ENCODE results near the gene PAK5. TPM values are rescaled to one million over a fixed set of nuclear protein-coding genes. Genes with fewer than 3 reads are reported as not detected.

PAK5 gene
- total RNA-seq, 2 experiments from 2014 or later, result not detected

- intact Hi-C loops (cut with micrococcal nuclease), result no loop called here
- CTCF ChIA-PET, result no interaction called here
- H3K27ac Mint-ChIP-seq, result no peak overlapping the region
- no peaks in the 10 kb centered on the region for H3K36me3 Mint-ChIP-seq (ENCODE audit: low read depth)
- H3K9me3 Mint-ChIP-seq, result no peaks in the 10 kb centered on the region
- peaks cover 51% of the 10 kb centered on the region for H3K27me3 Mint-ChIP-seq (ENCODE audit: low read depth)
- no peak overlapping the region for H3K4me3 Mint-ChIP-seq
- no peaks in the 10 kb centered on the region for H3K4me1 Mint-ChIP-seq (ENCODE audit: low read depth)
- DNase-seq, result no peak
Measured at GRCh38 chr20:9507544-9508239, 331.2 kb downstream of the PAK5 start.

- no peaks in the 10 kb centered on the region for H3K9me3 Mint-ChIP-seq
- intact Hi-C loops (cut with micrococcal nuclease), result no loop called here
- CTCF ChIA-PET, result no interaction called here
Measured at GRCh38 chr20:9506964-9507369, 331.9 kb downstream of the PAK5 start.

GRCh38 chr20:9506280-9506821 lies 332.5 kb downstream of the PAK5 start:
- Mint-ChIP-seq H3K27ac (no peak overlapping the region), H3K4me3 (no peak overlapping the region), H3K36me3 (ENCODE audit: low read depth) (no peaks in the 10 kb centered on the region), H3K27me3 (ENCODE audit: low read depth) (peaks cover 44% of the 10 kb centered on the region), H3K4me1 (ENCODE audit: low read depth) (no peaks in the 10 kb centered on the region), H3K9me3 (no peaks in the 10 kb centered on the region)
- intact Hi-C loops (cut with micrococcal nuclease), result no loop called here
- no peak for DNase-seq
- CTCF ChIA-PET, result no interaction called here

More at GRCh38 chr20:9506964-9507369, 331.9 kb downstream of the PAK5 start:
- DNase-seq, result no peak
- Mint-ChIP-seq H3K4me3 (no peak overlapping the region), H3K4me1 (ENCODE audit: low read depth) (no peaks in the 10 kb centered on the region), H3K36me3 (ENCODE audit: low read depth) (no peaks in the 10 kb centered on the region), H3K27ac (no peak overlapping the region), H3K27me3 (ENCODE audit: low read depth) (peaks cover 48% of the 10 kb centered on the region)

GRCh38 chr20:9503526-9504245 lies 335.2 kb downstream of the PAK5 start:
- CTCF ChIA-PET, result no interaction called here
- Mint-ChIP-seq H3K36me3 (ENCODE audit: low read depth) (no peaks in the 10 kb centered on the region), H3K27me3 (ENCODE audit: low read depth) (peaks cover 26% of the 10 kb centered on the region), H3K9me3 (no peaks in the 10 kb centered on the region), H3K4me1 (ENCODE audit: low read depth) (no peaks in the 10 kb centered on the region), H3K27ac (no peak overlapping the region), H3K4me3 (no peak overlapping the region)
- intact Hi-C loops (cut with micrococcal nuclease), result no loop called here
- no peak for DNase-seq

GRCh38 chr20:9501473-9501872 lies 337.4 kb downstream of the PAK5 start:
- no peak for DNase-seq
- CTCF ChIA-PET, result no interaction called here
- H3K27ac Mint-ChIP-seq, result no peak overlapping the region
- no peaks in the 10 kb centered on the region for H3K9me3 Mint-ChIP-seq
- intact Hi-C loops (cut with micrococcal nuclease), result no loop called here
- no peaks in the 10 kb centered on the region for H3K36me3 Mint-ChIP-seq (ENCODE audit: low read depth)
- no peaks in the 10 kb centered on the region for H3K4me1 Mint-ChIP-seq (ENCODE audit: low read depth)
- peaks cover 13% of the 10 kb centered on the region for H3K27me3 Mint-ChIP-seq (ENCODE audit: low read depth)
- H3K4me3 Mint-ChIP-seq, result no peak overlapping the region

- CTCF ChIA-PET, result no interaction called here
- intact Hi-C loops (cut with micrococcal nuclease), result no loop called here
- Mint-ChIP-seq H3K36me3 (ENCODE audit: low read depth) (no peaks in the 10 kb centered on the region), H3K9me3 (no peaks in the 10 kb centered on the region), H3K27ac (no peak overlapping the region), H3K4me1 (ENCODE audit: low read depth) (no peaks in the 10 kb centered on the region), H3K27me3 (ENCODE audit: low read depth) (peaks cover 6% of the 10 kb centered on the region), H3K4me3 (no peak overlapping the region)
- no peak for DNase-seq
Measured at GRCh38 chr20:9500121-9500520, 338.8 kb downstream of the PAK5 start.

DNA sequence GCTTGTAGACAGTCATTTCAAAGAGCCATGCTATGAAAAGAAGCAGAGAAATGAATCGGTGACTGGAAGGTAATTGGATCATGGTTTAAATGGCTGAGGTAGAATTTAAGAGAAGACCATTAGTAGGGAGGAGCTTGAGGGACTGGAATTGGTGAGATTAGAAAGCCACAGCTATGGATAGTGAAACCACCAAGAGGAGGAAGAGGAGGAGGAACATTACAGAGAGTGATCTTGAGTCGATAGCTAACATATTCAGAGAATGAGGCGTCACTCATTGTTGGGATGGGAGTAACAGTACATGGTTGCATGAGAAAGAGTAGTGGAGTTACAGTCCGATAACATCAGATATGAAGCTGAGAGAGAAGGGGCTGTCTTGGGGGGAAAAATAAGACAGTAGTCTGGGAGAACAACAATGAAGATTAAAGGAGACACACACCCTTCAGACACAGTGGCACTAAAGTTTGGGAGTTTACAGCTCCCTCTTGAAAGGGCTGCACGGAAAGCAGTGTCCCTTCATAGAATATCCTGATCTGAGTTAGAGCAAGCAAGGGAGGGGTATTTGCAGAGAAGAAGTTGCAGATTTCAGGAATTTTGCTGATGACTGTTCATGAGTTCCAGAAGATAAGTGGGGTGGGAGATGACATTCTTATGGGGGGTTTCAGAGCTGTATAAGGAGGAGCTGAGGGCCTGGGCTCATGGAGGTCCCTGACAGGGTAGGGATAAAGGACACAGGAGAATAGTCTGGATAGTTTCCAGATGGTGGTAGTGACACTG lies 339.6 kb downstream of the PAK5 start:
- intact Hi-C loops (cut with micrococcal nuclease), result no loop called here
- Mint-ChIP-seq H3K27me3 (ENCODE audit: low read depth) (peaks cover 6% of the 10 kb centered on the region), H3K4me1 (ENCODE audit: low read depth) (no peaks in the 10 kb centered on the region), H3K27ac (no peak overlapping the region), H3K36me3 (ENCODE audit: low read depth) (no peaks in the 10 kb centered on the region), H3K9me3 (no peaks in the 10 kb centered on the region), H3K4me3 (no peak overlapping the region)
- CTCF ChIA-PET, result interaction anchor here (0.7 kb wide), 1 partner anchor 91 kb away, joined by 3 read pairs; no protein-coding TSS in a partner anchor
- DNase-seq, result no peak

- intact Hi-C loops (cut with micrococcal nuclease), result no loop called here
Measured at GRCh38 chr20:9498322-9498721, 340.6 kb downstream of the PAK5 start.

GRCh38 chr20:9496155-9496554 lies 342.7 kb downstream of the PAK5 start:
- intact Hi-C loops (cut with micrococcal nuclease), result no loop called here
- H3K4me3 Mint-ChIP-seq, result no peak overlapping the region
- H3K27me3 Mint-ChIP-seq (ENCODE audit: low read depth), result no peaks in the 10 kb centered on the region
- H3K36me3 Mint-ChIP-seq (ENCODE audit: low read depth), result no peaks in the 10 kb centered on the region
- CTCF ChIA-PET, result no interaction called here
- no peaks in the 10 kb centered on the region for H3K9me3 Mint-ChIP-seq
- H3K27ac Mint-ChIP-seq, result no peak overlapping the region
- DNase-seq, result no peak
- H3K4me1 Mint-ChIP-seq (ENCODE audit: low read depth), result no peaks in the 10 kb centered on the region

More at GRCh38 chr20:9498322-9498721, 340.6 kb downstream of the PAK5 start:
- Mint-ChIP-seq H3K4me1 (ENCODE audit: low read depth) (no peaks in the 10 kb centered on the region), H3K4me3 (no peak overlapping the region), H3K27me3 (ENCODE audit: low read depth) (no peaks in the 10 kb centered on the region), H3K36me3 (ENCODE audit: low read depth) (no peaks in the 10 kb centered on the region), H3K9me3 (no peaks in the 10 kb centered on the region), H3K27ac (no peak overlapping the region)
- DNase-seq, result no peak
- CTCF ChIA-PET, result no interaction called here

DNA sequence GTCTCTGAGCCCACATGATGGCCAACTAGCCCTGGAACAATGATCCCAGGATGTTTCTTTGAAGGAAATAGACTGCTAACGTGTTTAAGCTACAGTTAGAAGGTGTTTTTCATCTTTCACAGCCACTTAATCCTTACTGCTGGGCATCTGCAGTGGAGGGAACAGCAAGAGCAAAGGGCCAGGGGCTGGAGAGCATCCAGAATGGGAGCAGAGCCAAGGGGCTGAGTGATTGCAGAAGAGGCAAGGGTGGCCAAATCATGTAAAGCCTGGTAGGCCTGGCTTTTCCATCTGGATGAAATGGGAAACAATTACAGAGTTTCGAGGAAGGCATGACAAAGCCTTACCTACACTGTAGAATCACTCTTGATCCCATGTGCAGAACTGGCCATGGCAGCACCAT lies 343.2 kb downstream of the PAK5 start:
- Mint-ChIP-seq H3K9me3 (no peaks in the 10 kb centered on the region), H3K36me3 (ENCODE audit: low read depth) (no peaks in the 10 kb centered on the region), H3K4me1 (ENCODE audit: low read depth) (no peaks in the 10 kb centered on the region), H3K27me3 (ENCODE audit: low read depth) (no peaks in the 10 kb centered on the region), H3K4me3 (no peak overlapping the region), H3K27ac (no peak overlapping the region)
- intact Hi-C loops (cut with micrococcal nuclease), result no loop called here
- CTCF ChIA-PET, result no interaction called here
- no peak for DNase-seq

GRCh38 chr20:9493803-9494202 lies 345.1 kb downstream of the PAK5 start:
- intact Hi-C loops (cut with micrococcal nuclease), result no loop called here
- no peaks in the 10 kb centered on the region for H3K36me3 Mint-ChIP-seq (ENCODE audit: low read depth)

GRCh38 chr20:9492067-9492466 lies 346.8 kb downstream of the PAK5 start:
- H3K27ac Mint-ChIP-seq, result no peak overlapping the region
- no peak overlapping the region for H3K4me3 Mint-ChIP-seq
- CTCF ChIA-PET, result interaction anchor here (0.6 kb wide), 1 partner anchor 23 kb away, joined by 3 read pairs; no protein-coding TSS in a partner anchor
- intact Hi-C loops (cut with micrococcal nuclease), result no loop called here
- H3K4me1 Mint-ChIP-seq (ENCODE audit: low read depth), result no peaks in the 10 kb centered on the region
- H3K27me3 Mint-ChIP-seq (ENCODE audit: low read depth), result no peaks in the 10 kb centered on the region
- H3K9me3 Mint-ChIP-seq, result peaks cover 1% of the 10 kb centered on the region
- no peak for DNase-seq
- no peaks in the 10 kb centered on the region for H3K36me3 Mint-ChIP-seq (ENCODE audit: low read depth)

More at GRCh38 chr20:9493803-9494202, 345.1 kb downstream of the PAK5 start:
- no peak for DNase-seq
- Mint-ChIP-seq H3K9me3 (peaks cover 1% of the 10 kb centered on the region), H3K27me3 (ENCODE audit: low read depth) (no peaks in the 10 kb centered on the region), H3K4me1 (ENCODE audit: low read depth) (no peaks in the 10 kb centered on the region), H3K4me3 (no peak overlapping the region), H3K27ac (no peak overlapping the region)
- CTCF ChIA-PET, result interaction anchor here (0.6 kb wide), 1 partner anchor 300 kb away, joined by 8 read pairs; no protein-coding TSS in a partner anchor
